Brain microvascular endothelial cell (primary cell): ENCODE results near the gene STK4.

Experiments
- DNase-seq: peaks from one replicate; pipeline ENCODE4 v3.0.0-alpha.2; 2020
- H3K27ac ChIP-seq: fragments of 250-450 bp; sonication (Bioruptor Pico); 2 replicates; pipeline ENCODE4 v1.5.1; 2020; ENCODE audit warnings: mild to moderate bottlenecking, moderate library complexity
- H3K27me3 ChIP-seq: fragments of 250-450 bp; sonication (Bioruptor Pico); replicated peaks from 2 replicates; pipeline ENCODE4 v1.5.1; 2020; ENCODE audit warnings: mild to moderate bottlenecking
- H3K36me3 ChIP-seq: fragments of 250-450 bp; sonication (Bioruptor Pico); replicated peaks from 2 replicates; pipeline ENCODE4 v1.5.1; 2020; ENCODE audit warnings: mild to moderate bottlenecking
- H3K4me3 ChIP-seq: 2 replicates; pipeline ENCODE4 v1.5.1; 2011; ENCODE audit warnings: low read depth, mild to moderate bottlenecking, control low read depth, low read length, moderate library complexity
- CTCF ChIP-seq: IDR thresholded peaks from 2 replicates; pipeline ENCODE4 v1.5.1; 2011; ENCODE audit warnings: low read depth, mild to moderate bottlenecking, moderate library complexity, low read length, control low read depth, inconsistent platforms; ENCODE audit errors: missing control alignments
- in situ Hi-C: cut with HindIII; loops from 2 replicates; pipeline ENCODE4 v1.10.0; 2017; ENCODE audit warnings: low sequenced_read_pairs, low pct_ligation_motif_present

The STK4 gene

GRCh38 chr20:44924541-44924940, 41.8 kb upstream of the STK4 start:
- DNase-seq: no peak
- in situ Hi-C loops: no loop called here
- Histone ChIP-seq H3K27ac (no peak overlapping the region), H3K4me3 (no peak overlapping the region), H3K27me3 (no peaks in the 10 kb centered on the region), H3K36me3 (peaks cover 23% of the 10 kb centered on the region)
- TF ChIP-seq CTCF: no peak

GRCh38 chr20:44928595-44928994, 37.7 kb upstream of the STK4 start:
- DNase-seq: no peak
- Histone ChIP-seq H3K27me3 (no peaks in the 10 kb centered on the region), H3K4me3 (no peak overlapping the region), H3K36me3 (peaks cover 17% of the 10 kb centered on the region), H3K27ac (no peak overlapping the region)
- no peak for TF ChIP-seq CTCF
- in situ Hi-C loops: no loop called here

- Histone ChIP-seq H3K27ac (no peak overlapping the region), H3K27me3 (no peaks in the 10 kb centered on the region), H3K4me3 (no peak overlapping the region), H3K36me3 (peaks cover 14% of the 10 kb centered on the region)
- no peak for DNase-seq
- no peak for TF ChIP-seq CTCF
- in situ Hi-C loops: no loop called here
Observed at GRCh38 chr20:44930517-44931168, 35.7 kb upstream of the STK4 start.

- Histone ChIP-seq H3K4me3 (no peak overlapping the region), H3K36me3 (peaks cover 17% of the 10 kb centered on the region), H3K27me3 (no peaks in the 10 kb centered on the region)
Observed at GRCh38 chr20:44931911-44932310, 34.4 kb upstream of the STK4 start.

GRCh38 chr20:44932916-44933315, 33.4 kb upstream of the STK4 start:
- in situ Hi-C loops: no loop called here
- Histone ChIP-seq H3K36me3 (peaks cover 23% of the 10 kb centered on the region), H3K4me3 (no peak overlapping the region), H3K27ac (no peak overlapping the region), H3K27me3 (no peaks in the 10 kb centered on the region)
- TF ChIP-seq CTCF: no peak
- DNase-seq: no peak

More at GRCh38 chr20:44931911-44932310, 34.4 kb upstream of the STK4 start:
- TF ChIP-seq CTCF: no peak
- no peak for DNase-seq
- in situ Hi-C loops: no loop called here
- no peak overlapping the region for H3K27ac ChIP-seq

GRCh38 chr20:44936510-44936909, 29.8 kb upstream of the STK4 start:
- Histone ChIP-seq H3K4me3 (no peak overlapping the region), H3K27ac (no peak overlapping the region), H3K36me3 (peaks cover 36% of the 10 kb centered on the region), H3K27me3 (no peaks in the 10 kb centered on the region)
- DNase-seq: no peak
- in situ Hi-C loops: no loop called here
- TF ChIP-seq CTCF: no peak
